ENCODE measurements around the gene LIPA.

The LIPA gene

DNA sequence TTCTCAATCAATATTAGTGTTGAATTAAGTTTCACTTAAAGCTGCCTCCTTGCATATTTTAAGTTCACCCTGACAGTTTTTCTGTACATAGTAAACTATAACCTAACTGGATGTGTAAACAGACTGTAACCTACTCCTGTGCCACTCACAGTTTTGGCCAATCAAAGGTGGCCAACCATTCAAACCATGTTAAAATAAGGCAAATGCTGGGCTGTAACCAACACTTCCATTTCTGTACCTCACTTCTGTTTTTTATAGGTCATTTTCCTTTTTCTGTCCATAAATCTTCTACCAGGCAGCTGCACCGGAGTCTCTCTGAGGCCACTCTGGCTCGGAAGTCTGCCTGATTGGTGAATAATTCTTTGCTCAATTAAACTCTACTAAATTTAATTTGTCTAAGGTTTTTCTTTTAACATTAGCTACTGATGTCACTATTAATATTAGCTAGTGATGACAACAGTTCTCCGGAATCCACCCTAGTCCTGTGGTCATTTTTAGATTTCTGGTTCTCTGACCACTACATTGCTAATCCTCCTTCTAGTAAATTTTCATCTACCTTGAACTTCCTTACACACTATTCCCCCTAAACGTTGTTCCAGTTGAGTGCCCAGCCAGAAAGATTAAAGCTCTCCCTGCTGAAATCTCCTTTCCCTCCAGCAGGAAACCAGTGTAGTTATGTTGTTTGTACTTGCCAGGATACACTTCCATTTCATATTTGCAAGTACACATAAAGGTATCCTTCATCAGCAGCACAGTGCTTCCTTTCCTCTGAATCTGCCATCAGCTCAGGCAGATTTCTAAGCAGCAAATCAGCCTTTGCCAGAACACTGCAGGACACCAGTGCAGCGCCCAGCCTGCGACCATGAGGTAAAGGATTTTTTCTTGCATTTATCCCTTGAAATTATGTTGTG lies 31.7 kb upstream of the LIPA start:
- H3K4me3 ChIP-seq (ENCODE audit: low read depth in 1 of 2, low read length in 1 of 2), result no peak overlapping the region
- H3K36me3 ChIP-seq, result no peaks in the 10 kb centered on the region
- H3K27ac ChIP-seq, result no peak overlapping the region
- H3K9me3 ChIP-seq, result no peaks in the 10 kb centered on the region
- peaks cover 6% of the 10 kb centered on the region for H3K27me3 ChIP-seq
- no peaks in the 10 kb centered on the region for H3K4me1 ChIP-seq (ENCODE audit: control insufficient read depth in 1 of 2, insufficient read depth in 1 of 2, low read depth in 1 of 2, low read length in 1 of 2)
- no peak for TF ChIP-seq CTCF (IDR thresholded peaks at IDR 0.05)

GRCh38 chr10:89281606-89282395 lies 30.2 kb upstream of the LIPA start:
- H3K4me3 ChIP-seq (ENCODE audit: low read depth in 1 of 2, low read length in 1 of 2), result no peak overlapping the region
- H3K27ac ChIP-seq, result no peak overlapping the region
- no peaks in the 10 kb centered on the region for H3K4me1 ChIP-seq (ENCODE audit: control insufficient read depth in 1 of 2, insufficient read depth in 1 of 2, low read depth in 1 of 2, low read length in 1 of 2)
- peaks cover 6% of the 10 kb centered on the region for H3K27me3 ChIP-seq
- no peaks in the 10 kb centered on the region for H3K9me3 ChIP-seq
- no peak for TF ChIP-seq CTCF (IDR thresholded peaks at IDR 0.05)
- no peaks in the 10 kb centered on the region for H3K36me3 ChIP-seq

DNA sequence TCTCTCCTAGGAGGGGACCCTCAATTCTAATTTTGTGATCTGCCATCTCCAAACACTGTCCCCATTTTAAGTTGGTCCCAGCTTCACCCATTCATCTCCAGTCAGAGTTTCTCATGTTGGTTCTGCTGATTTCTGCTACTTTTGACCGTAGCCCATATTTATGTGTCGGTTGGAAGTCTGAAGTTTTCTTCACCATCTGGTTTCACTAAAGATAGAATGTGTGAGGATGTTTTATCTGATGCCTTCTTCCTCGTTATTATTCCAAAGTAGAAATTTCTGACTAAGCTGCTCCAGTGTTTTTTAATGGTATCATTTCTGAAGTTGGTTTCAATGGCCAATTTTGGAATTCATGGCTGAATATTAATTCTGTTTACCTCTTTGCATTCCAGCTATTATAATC lies 28.9 kb upstream of the LIPA start:
- H3K4me1 ChIP-seq (ENCODE audit: control insufficient read depth in 1 of 2, insufficient read depth in 1 of 2, low read depth in 1 of 2, low read length in 1 of 2), result no peaks in the 10 kb centered on the region
- H3K9me3 ChIP-seq, result no peaks in the 10 kb centered on the region
- H3K36me3 ChIP-seq, result no peaks in the 10 kb centered on the region
- H3K4me3 ChIP-seq (ENCODE audit: low read depth in 1 of 2, low read length in 1 of 2), result no peak overlapping the region
- TF ChIP-seq CTCF (IDR thresholded peaks at IDR 0.05), result no peak
- no peak overlapping the region for H3K27ac ChIP-seq
- H3K27me3 ChIP-seq, result peaks cover 6% of the 10 kb centered on the region

DNA sequence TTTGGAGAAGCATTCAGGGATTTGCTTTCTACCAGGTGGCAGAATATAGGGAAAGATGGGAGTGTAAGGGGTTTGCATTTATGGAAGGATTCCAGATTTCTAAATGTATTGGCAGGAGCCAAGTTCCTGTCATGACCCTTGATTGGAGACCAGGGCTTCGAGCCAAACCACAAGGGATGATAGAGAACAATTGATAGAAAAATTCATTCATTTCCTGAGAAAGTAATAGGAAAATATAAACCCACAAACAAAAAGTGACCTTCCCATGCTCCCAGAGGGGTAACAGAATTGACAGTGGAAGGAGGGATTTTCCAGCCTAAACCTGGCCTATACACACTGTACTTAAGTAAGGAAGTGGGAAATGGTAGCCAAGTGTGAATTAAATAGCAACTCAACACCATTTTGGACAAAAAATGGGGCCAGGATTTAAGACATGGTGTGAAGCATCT lies 27.9 kb upstream of the LIPA start:
- Histone ChIP-seq H3K4me1 (ENCODE audit: control insufficient read depth in 1 of 2, insufficient read depth in 1 of 2, low read depth in 1 of 2, low read length in 1 of 2) (no peaks in the 10 kb centered on the region), H3K27ac (no peak overlapping the region), H3K9me3 (no peaks in the 10 kb centered on the region), H3K4me3 (ENCODE audit: low read depth in 1 of 2, low read length in 1 of 2) (no peak overlapping the region), H3K27me3 (peaks cover 6% of the 10 kb centered on the region), H3K36me3 (no peaks in the 10 kb centered on the region)
- TF ChIP-seq CTCF (IDR thresholded peaks at IDR 0.05), result no peak

DNA sequence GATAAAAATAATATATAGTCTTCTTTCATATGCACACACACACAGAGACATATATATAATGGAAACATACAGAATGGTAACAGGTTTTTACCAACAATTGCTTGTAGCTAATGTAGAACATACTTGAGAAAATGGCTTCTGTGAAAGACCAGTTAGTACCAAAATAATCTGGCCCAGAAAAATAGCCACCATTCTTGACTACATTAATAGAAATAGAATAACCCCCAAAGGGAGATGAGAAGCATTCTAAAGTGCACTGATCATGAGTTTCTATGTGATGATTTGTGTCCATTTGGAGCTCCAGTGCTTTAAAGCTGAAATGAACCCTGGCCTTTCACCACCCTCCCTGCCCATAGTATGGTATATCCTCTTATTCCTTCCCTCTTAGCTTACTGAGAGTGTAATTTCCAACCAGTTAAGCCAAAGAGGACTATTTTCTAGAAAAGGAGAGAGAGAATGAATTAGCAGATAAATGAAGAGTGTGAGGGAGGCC lies 27.4 kb upstream of the LIPA start:
- Histone ChIP-seq H3K36me3 (no peaks in the 10 kb centered on the region), H3K4me1 (ENCODE audit: control insufficient read depth in 1 of 2, insufficient read depth in 1 of 2, low read depth in 1 of 2, low read length in 1 of 2) (no peaks in the 10 kb centered on the region), H3K27me3 (peaks cover 4% of the 10 kb centered on the region), H3K9me3 (no peaks in the 10 kb centered on the region), H3K27ac (no peak overlapping the region), H3K4me3 (ENCODE audit: low read depth in 1 of 2, low read length in 1 of 2) (no peak overlapping the region)
- no peak for TF ChIP-seq CTCF (IDR thresholded peaks at IDR 0.05)
